Suprapubic skin (tissue), 4 donors: Measurements from ENCODE around the gene ZMAT5. TPM values are rescaled to one million over a fixed set of nuclear protein-coding genes. Genes with fewer than 3 reads are reported as not detected.
A peak's percentile ranks its signal among the peaks of the same experiment; 100 is the strongest.

Experiments used
- DNase-seq, 2 donors: peaks; one replicate each; pipeline ENCODE4 v3.0.0-alpha.2; 2019; ENCODE audit warnings: low spot score in 2 of 2
- H3K27ac ChIP-seq: fragments of 200-600 bp; sonication (generic); one replicate; pipeline ENCODE4 v1.5.1; 2019
- H3K27me3 ChIP-seq: fragments of 200-600 bp; sonication (generic); one replicate; pipeline ENCODE4 v1.5.1; 2019
- H3K36me3 ChIP-seq: fragments of 200-600 bp; sonication (generic); one replicate; pipeline ENCODE4 v1.5.1; 2019
- H3K4me1 ChIP-seq: fragments of 200-600 bp; sonication (generic); one replicate; pipeline ENCODE4 v1.5.1; 2019
- H3K4me3 ChIP-seq: fragments of 200-600 bp; sonication (generic); one replicate; pipeline ENCODE4 v1.5.1; 2019; ENCODE audit warnings: mild to moderate bottlenecking
- H3K9me3 ChIP-seq: fragments of 200-600 bp; sonication (generic); one replicate; pipeline ENCODE4 v1.5.1; 2019
- EP300 ChIP-seq: sonication (generic); formaldehyde crosslinking; IDR thresholded peaks from one replicate; pipeline ENCODE4 v1.6.1; 2017; ENCODE audit warnings: antibody characterized with exemption
- POLR2A ChIP-seq, 2 donors: fragments of 450-650 bp; IDR thresholded peaks; one replicate each; pipeline ENCODE4 v1.6.1; 2017; ENCODE audit warnings: antibody characterized with exemption in 2 of 2, mild to moderate bottlenecking in 2 of 2, moderate library complexity in 2 of 2
- POLR2AphosphoS5 ChIP-seq, 3 donors: sonication (generic); formaldehyde crosslinking; IDR thresholded peaks; one replicate each; pipeline ENCODE4 v1.6.1; 2017; ENCODE audit warnings: antibody characterized with exemption in 3 of 3
- WGBS: methylation state at CpG from one replicate; pipeline ENCODE4 v1.1.5; 2018; 5-methylcytosine and 5-hydroxymethylcytosine counted together
- total RNA-seq, 4 donors: library from RNA; depleted of rRNA; stranded (reverse); fragments of >200 nt; gene quantifications; one replicate each; pipeline ENCODE4 v1.1.0, GENCODE V29; 2016
- TF ChIP-seq, protein P1 (sequence below), 2 donors: fragments of 200-600 bp in 1 of 2; fragments of 450-650 bp in 1 of 2; sonication (generic) in 1 of 2; IDR thresholded peaks; one replicate each; pipeline ENCODE4 v1.5.1; 2016 to 2019; ENCODE audit warnings: antibody characterized with exemption in 2 of 2, mild to moderate bottlenecking in 1 of 2, moderate library complexity in 1 of 2

ZMAT5 gene
- total RNA-seq, 4 donors from 2014 or later: 16.3 to 28.2 (median 23.1) TPM

DNA sequence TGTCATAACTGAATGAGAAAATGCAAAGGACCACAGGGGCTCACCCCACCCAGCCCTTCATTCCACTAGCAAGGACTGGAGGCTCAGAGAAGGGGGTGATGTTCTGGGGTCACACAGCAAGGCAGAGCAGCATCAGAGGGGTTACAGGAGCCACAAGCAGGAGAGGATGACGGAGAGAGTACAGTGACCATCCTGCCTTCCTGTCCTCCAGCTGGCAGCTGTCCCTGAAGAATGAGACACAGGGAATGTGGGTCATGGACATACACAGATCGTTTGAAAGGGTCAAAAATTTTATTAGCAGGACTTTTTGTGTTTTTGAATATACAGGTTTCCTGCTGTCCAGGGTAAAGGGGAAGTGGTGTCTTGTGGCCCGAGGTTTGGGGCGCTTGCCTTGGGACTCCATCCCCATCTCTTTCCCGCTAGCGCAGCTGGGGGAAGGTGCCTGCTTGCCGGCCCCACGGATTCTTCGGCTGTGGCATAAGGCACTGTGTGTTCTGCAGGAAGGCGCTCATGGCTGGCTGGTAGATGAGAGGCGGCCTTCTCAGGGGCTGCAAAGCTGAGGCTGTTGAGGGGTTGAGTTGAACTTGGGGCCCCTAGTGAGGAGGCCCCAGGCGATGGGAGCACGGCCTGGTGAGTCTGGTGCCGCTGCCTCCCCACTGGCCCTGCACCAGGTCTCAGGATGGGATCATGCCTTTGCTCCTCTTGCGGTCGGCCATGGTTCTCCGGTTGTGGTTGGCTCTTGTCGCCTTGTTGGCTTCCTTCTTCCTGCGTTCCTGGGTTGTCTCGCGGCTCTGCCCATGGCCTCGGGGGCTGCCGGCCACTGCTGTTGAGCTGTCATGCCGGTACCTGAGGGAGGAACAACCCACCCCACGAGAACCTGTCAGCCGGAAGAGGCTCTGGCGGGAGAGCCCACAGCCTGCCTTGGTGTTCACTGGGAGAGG, 21.8 kb upstream of the ZMAT5 start:
- H3K27ac ChIP-seq: no peak overlapping the region
- no peaks in the 10 kb centered on the region for H3K9me3 ChIP-seq
- no peak overlapping the region for H3K4me3 ChIP-seq
- H3K27me3 ChIP-seq: no peaks in the 10 kb centered on the region
- peaks cover 23% of the 10 kb centered on the region for H3K4me1 ChIP-seq
- DNase-seq: no peak
- WGBS: 88% methylated on average over 15 of the region's 27 CpGs
- TF ChIP-seq EP300 (no peak), POLR2AphosphoS5 (IDR thresholded peaks at IDR 0.05) (no peak), POLR2A (IDR thresholded peaks at IDR 0.05) (no peak)
- TF ChIP-seq, protein P1, sequence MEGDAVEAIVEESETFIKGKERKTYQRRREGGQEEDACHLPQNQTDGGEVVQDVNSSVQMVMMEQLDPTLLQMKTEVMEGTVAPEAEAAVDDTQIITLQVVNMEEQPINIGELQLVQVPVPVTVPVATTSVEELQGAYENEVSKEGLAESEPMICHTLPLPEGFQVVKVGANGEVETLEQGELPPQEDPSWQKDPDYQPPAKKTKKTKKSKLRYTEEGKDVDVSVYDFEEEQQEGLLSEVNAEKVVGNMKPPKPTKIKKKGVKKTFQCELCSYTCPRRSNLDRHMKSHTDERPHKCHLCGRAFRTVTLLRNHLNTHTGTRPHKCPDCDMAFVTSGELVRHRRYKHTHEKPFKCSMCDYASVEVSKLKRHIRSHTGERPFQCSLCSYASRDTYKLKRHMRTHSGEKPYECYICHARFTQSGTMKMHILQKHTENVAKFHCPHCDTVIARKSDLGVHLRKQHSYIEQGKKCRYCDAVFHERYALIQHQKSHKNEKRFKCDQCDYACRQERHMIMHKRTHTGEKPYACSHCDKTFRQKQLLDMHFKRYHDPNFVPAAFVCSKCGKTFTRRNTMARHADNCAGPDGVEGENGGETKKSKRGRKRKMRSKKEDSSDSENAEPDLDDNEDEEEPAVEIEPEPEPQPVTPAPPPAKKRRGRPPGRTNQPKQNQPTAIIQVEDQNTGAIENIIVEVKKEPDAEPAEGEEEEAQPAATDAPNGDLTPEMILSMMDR (IDR thresholded peaks at IDR 0.05): no peak
- peaks cover 60% of the 10 kb centered on the region for H3K36me3 ChIP-seq

DNA sequence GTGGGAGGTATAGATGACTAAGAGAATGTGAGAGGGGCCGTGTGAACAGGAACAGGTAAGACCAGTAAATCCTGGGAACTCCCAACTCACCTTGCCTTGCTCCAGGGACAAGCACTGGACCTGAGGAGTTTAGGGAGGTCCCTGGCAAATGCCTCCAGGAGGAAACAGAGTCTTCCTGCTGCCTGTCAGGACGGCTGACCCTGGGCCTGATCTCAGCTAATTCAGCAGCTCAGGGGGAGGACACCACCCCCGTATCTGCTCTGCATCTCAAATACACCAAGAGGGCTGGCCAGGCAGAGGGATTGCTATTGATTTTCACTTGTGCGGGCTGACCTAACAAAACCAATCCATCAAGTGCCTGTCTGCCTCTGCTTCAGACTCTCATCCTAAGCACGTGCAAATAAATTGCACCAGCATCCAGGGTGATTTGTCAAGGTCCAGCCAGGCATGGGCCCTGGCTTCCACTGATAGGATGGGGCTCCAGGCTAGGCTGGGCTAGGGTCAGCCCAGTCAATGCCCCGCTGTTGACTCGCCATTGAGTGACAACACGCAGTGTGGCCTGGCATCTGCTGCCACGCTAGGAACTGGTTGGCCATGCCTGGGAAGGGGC, 20.7 kb upstream of the ZMAT5 start:
- DNase-seq: no peak
- no peak overlapping the region for H3K27ac ChIP-seq
- WGBS: 42% methylated on average over 3 of the region's 9 CpGs
- no peaks in the 10 kb centered on the region for H3K27me3 ChIP-seq
- no peaks in the 10 kb centered on the region for H3K9me3 ChIP-seq
- H3K36me3 ChIP-seq: peaks cover 49% of the 10 kb centered on the region
- no peak overlapping the region for H3K4me3 ChIP-seq
- TF ChIP-seq POLR2AphosphoS5 (IDR thresholded peaks at IDR 0.05): no peak
- no peak for TF ChIP-seq EP300
- TF ChIP-seq POLR2A (IDR thresholded peaks at IDR 0.05): no peak
- H3K4me1 ChIP-seq: peaks cover 25% of the 10 kb centered on the region

DNA sequence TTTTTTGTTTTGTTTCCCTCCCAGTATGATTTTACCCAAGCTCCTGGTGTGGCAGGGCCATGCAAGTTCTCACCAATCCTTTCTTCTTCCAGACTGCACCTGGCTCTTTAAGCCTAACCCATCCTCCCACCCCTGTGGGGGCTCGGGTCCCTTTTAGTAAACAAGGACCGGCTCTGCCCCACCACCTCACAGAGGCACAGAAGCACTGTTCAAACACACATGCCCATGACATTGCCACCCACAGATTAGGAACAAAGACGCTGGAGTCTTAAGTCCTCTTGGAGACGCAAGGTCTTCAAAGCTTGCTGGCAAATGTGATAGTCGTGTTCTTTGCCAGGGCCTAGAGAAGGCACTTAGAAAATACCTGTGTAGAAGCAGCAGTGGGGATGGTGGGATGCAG, 19.2 kb upstream of the ZMAT5 start:
- Histone ChIP-seq H3K27ac (no peak overlapping the region), H3K27me3 (no peaks in the 10 kb centered on the region), H3K9me3 (no peaks in the 10 kb centered on the region), H3K36me3 (peaks cover 35% of the 10 kb centered on the region), H3K4me3 (no peak overlapping the region), H3K4me1 (peaks cover 39% of the 10 kb centered on the region)
- WGBS: 79% methylated on average over 5 of the region's 5 CpGs
- TF ChIP-seq POLR2A (IDR thresholded peaks at IDR 0.05): no peak
- no peak for TF ChIP-seq EP300
- no peak for TF ChIP-seq POLR2AphosphoS5 (IDR thresholded peaks at IDR 0.05)
- TF ChIP-seq, protein P1 (IDR thresholded peaks at IDR 0.05): no peak
- DNase-seq: no peak

DNA sequence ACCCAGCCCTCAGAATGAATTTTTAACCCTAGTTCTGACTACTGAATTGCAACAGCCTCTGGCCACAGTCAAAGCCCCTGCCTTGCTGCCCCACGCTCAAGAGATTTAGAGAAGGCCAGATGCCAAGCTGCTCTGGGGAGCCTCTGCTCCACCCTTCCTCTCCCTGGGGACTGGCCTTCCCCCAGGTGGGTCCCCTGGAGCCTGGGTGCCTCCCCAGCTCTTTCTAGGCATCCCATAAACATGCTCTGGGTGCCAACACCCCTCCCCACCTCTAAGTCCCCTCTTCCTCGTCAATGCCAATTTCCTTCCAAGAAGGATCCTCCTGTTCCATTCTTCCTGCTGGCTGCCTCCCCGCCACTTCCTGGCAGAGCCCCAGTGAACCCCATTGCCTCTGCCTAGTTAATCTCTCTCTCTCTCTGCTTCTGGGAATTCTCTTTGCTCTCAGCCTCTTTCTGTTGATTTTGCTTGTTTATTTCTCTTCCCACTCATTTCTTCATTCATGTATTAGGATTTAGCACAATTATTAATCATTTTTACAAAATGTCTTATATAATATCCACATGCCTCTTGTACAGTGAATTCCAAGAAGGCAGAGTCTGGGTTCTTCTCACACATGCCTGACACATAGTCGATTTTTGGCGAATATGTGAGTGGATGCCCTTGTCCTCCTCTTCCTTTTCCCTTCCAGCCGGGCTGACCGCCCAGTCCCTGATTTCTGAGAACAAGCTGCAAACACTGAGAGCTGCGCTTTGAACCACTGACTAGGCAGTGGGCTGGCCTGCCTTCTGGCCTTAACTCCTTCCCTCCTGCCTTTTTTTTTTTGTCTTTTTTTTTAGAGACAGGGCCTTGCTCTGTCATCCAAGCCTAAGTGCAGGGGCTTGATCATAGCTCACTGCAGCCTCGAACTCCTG, 17.9 kb upstream of the ZMAT5 start:
- Histone ChIP-seq H3K27me3 (no peaks in the 10 kb centered on the region), H3K27ac (peak overlapping the region; percentile 61), H3K36me3 (peaks cover 21% of the 10 kb centered on the region), H3K4me3 (no peak overlapping the region), H3K4me1 (peaks cover 47% of the 10 kb centered on the region), H3K9me3 (no peaks in the 10 kb centered on the region)
- WGBS: 29% methylated on average over 9 of the region's 9 CpGs
- TF ChIP-seq POLR2A (IDR thresholded peaks at IDR 0.05) (no peak), POLR2AphosphoS5 (IDR thresholded peaks at IDR 0.05) (no peak), EP300 (no peak)
- TF ChIP-seq, protein P1 (IDR thresholded peaks at IDR 0.05): no peak
- DNase-seq: no peak

DNA sequence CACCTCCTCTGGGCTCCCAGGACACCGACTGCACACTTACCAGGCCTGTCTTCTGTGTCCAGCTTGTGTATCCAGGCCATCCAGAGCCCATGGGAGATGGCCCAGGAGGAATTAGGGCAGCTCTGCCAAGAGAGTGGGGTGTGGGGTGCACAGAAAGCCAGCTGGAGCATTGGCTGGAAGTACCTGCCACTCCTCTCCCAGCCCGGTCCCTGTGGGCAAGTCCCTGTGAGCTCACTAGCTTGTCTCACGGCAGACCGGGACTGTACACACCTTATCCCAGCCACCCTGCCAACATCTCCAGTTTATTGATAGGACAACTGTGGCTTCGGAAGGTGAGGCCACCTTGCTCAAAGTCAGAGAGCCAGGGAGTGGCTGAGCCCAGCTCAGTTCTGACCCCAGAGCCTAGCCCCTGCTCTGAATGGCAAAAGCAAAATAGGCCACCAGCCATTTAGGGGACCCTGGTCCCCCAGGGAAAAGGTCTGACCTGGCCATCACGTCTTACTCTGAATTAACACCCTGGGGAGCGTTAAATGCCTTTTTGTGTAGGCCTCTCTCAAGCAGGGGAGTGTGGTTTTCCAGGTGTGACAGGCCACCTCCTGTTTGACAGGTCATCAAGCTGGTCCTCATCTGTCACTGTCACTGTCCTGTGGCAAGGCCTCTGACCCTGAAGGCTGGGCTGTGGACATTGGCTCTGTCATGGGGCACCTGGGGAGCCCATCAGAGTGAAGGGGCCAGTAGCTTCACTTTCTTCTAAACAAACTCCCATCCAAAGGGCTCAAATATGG, 15.4 kb upstream of the ZMAT5 start:
- Histone ChIP-seq H3K9me3 (no peaks in the 10 kb centered on the region), H3K27ac (peak overlapping the region; percentile 71), H3K27me3 (no peaks in the 10 kb centered on the region), H3K4me3 (no peak overlapping the region), H3K36me3 (no peaks in the 10 kb centered on the region), H3K4me1 (peaks cover 40% of the 10 kb centered on the region)
- 44% methylated on average over 6 of the region's 7 CpGs for WGBS
- TF ChIP-seq POLR2A (IDR thresholded peaks at IDR 0.05) (no peak), POLR2AphosphoS5 (IDR thresholded peaks at IDR 0.05) (no peak)
- TF ChIP-seq, protein P1 (IDR thresholded peaks at IDR 0.05): no peak
- no peak for DNase-seq
